A673 (cell line): ENCODE data around the gene CCL15. TPM values are rescaled to one million over a fixed set of nuclear protein-coding genes. Genes with fewer than 3 reads are reported as not detected.

Experiments used
- BruUV-seq: library from RNA; stranded (reverse); fragments of 400-500 nt; replicated peaks from 2 replicates; lab custom pipeline; 2021; lab: Mats Ljungman, UMichigan
- CTCF ChIA-PET: fragments of 300-600 bp; sonication (Branson Sonifier 250); formaldehyde crosslinking; loops from one replicate; lab custom pipeline; 2022; ENCODE audit warnings: antibody characterized with exemption; lab: Charles Lee
- POLR2A ChIA-PET: fragments of 300-600 bp; sonication (Branson Sonifier 250); formaldehyde crosslinking; loops from one replicate; lab custom pipeline; 2022; ENCODE audit warnings: antibody characterized with exemption; ENCODE audit not compliant: low non-redundant PET; lab: Charles Lee
- DNase-seq: peaks from one replicate; pipeline ENCODE4 v3.0.0-alpha.2; 2015; ENCODE audit warnings: low spot score
- H3K27ac ChIP-seq: fragments of 200-600 bp; sonication (generic); 2 replicates; pipeline ENCODE4 v1.5.1; 2016; ENCODE audit warnings: mixed run types, low read depth, mild to moderate bottlenecking, mixed read lengths, antibody characterized with exemption, low read length; ENCODE audit not compliant: poor library complexity, severe bottlenecking
- H3K27me3 ChIP-seq: fragments of 200-600 bp; sonication (generic); replicated peaks from 2 replicates; pipeline ENCODE4 v1.6.1; 2017; ENCODE audit warnings: mixed run types, low read depth, mild to moderate bottlenecking, mixed read lengths, antibody characterized with exemption, low read length; ENCODE audit not compliant: insufficient read depth, poor library complexity
- H3K36me3 ChIP-seq: fragments of 200-600 bp; sonication (generic); 2 replicates; pipeline ENCODE4 v1.6.1; 2016; ENCODE audit warnings: mixed run types, mild to moderate bottlenecking, mixed read lengths, antibody characterized with exemption, low read length; ENCODE audit not compliant: insufficient read depth, poor library complexity, severe bottlenecking
- H3K4me1 ChIP-seq: fragments of 200-600 bp; sonication (generic); 2 replicates; pipeline ENCODE4 v1.6.1; 2017; ENCODE audit warnings: mixed run types, mild to moderate bottlenecking, mixed read lengths, antibody characterized with exemption, low read length; ENCODE audit not compliant: insufficient read depth, poor library complexity, severe bottlenecking
- H3K4me3 ChIP-seq: fragments of 200-600 bp; sonication (generic); 2 replicates; pipeline ENCODE4 v1.5.1; 2016; ENCODE audit warnings: low read depth, mixed run types, mild to moderate bottlenecking, mixed read lengths, low read length; ENCODE audit not compliant: poor library complexity, severe bottlenecking
- H3K9me3 ChIP-seq: fragments of 200-600 bp; sonication (generic); 2 replicates; pipeline ENCODE4 v1.6.1; 2016; ENCODE audit warnings: mixed run types, low read depth, mild to moderate bottlenecking, mixed read lengths, antibody characterized with exemption, low read length; ENCODE audit not compliant: poor library complexity, severe bottlenecking
- EZH2 ChIP-seq: fragments of 200-600 bp; sonication (generic); IDR thresholded peaks from 2 replicates; pipeline ENCODE4 v1.6.1; 2017; ENCODE audit warnings: borderline replicate concordance, low read depth, mild to moderate bottlenecking, mixed read lengths, antibody characterized with exemption, low read length; ENCODE audit not compliant: poor library complexity, severe bottlenecking
- intact Hi-C: fragments of 100-400 bp; cut with micrococcal nuclease; formaldehyde crosslinking; loops from one replicate; pipeline ENCODE4 v1.10.0; 2022; ENCODE audit not compliant: unreplicated experiment
- total RNA-seq: library from RNA; stranded (reverse); gene quantifications from 2 replicates; pipeline ENCODE4 v1.2.3, GENCODE V29; 2021
- TF ChIP-seq, protein P1 (sequence below): fragments of 300-800, 200-600 bp; sonication (generic); conservative IDR thresholded peaks from 2 replicates; pipeline ENCODE4 v1.5.1; 2017; ENCODE audit warnings: low read depth, mild to moderate bottlenecking, antibody characterized with exemption, low read length, moderate library complexity, mixed read lengths

The CCL15 gene
- total RNA-seq, 1 experiment from 2014 or later, result not detected

- no peak for DNase-seq
- BruUV-seq, result no TSS peak
- ChIA-PET CTCF (no interaction called here), POLR2A (no interaction called here)
- Histone ChIP-seq H3K36me3 (no peaks in the 10 kb centered on the region), H3K27ac (no peak overlapping the region), H3K4me1 (no peaks in the 10 kb centered on the region), H3K4me3 (no peak overlapping the region), H3K9me3 (no peaks in the 10 kb centered on the region), H3K27me3 (no peaks in the 10 kb centered on the region)
- no peak for TF ChIP-seq EZH2
- TF ChIP-seq, protein P1, sequence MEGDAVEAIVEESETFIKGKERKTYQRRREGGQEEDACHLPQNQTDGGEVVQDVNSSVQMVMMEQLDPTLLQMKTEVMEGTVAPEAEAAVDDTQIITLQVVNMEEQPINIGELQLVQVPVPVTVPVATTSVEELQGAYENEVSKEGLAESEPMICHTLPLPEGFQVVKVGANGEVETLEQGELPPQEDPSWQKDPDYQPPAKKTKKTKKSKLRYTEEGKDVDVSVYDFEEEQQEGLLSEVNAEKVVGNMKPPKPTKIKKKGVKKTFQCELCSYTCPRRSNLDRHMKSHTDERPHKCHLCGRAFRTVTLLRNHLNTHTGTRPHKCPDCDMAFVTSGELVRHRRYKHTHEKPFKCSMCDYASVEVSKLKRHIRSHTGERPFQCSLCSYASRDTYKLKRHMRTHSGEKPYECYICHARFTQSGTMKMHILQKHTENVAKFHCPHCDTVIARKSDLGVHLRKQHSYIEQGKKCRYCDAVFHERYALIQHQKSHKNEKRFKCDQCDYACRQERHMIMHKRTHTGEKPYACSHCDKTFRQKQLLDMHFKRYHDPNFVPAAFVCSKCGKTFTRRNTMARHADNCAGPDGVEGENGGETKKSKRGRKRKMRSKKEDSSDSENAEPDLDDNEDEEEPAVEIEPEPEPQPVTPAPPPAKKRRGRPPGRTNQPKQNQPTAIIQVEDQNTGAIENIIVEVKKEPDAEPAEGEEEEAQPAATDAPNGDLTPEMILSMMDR, result no peak
- intact Hi-C loops, result no loop called here
These were observed 18.8 kb downstream of the CCL15 start for GRCh38 chr17:35982409-35983191.

- POLR2A ChIA-PET, result no interaction called here
- no peak overlapping the region for H3K4me3 ChIP-seq
- H3K9me3 ChIP-seq, result no peaks in the 10 kb centered on the region
- CTCF ChIA-PET, result no interaction called here
- DNase-seq, result no peak
- H3K36me3 ChIP-seq, result no peaks in the 10 kb centered on the region
- H3K27me3 ChIP-seq, result no peaks in the 10 kb centered on the region
- intact Hi-C loops, result no loop called here
- BruUV-seq, result no TSS peak
- no peaks in the 10 kb centered on the region for H3K4me1 ChIP-seq
- TF ChIP-seq, protein P1, result no peak
- TF ChIP-seq EZH2, result no peak
- no peak overlapping the region for H3K27ac ChIP-seq
These were observed 19.4 kb downstream of the CCL15 start for GRCh38 chr17:35981908-35982330.

DNA sequence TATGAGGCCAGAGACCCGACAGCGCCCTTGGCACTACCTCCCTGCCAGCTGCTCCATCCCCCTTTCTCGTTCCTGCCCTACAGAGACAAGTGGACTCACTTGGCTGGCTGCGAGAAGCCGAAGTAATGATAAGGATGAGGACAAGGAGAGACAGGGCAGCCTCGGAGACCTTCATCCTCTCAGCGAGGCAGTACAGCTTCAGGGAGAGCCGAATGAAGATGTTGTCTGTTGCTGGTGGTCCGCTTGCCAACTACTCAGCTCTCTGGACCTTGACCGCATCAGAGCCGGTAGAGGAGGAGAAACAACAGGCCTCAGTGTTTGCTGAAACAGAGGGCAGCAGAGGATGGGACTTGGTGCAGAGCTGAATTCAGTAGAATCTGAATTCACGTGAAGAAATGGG, 20.1 kb downstream of the CCL15 start, which contains the start of gene CCL16:
Gene CCL16 (minus strand): TSS at position 252 of the 400 bp plus-strand sequence. CDS start 77 bp downstream, at position 175.
- Histone ChIP-seq H3K36me3 (no peaks in the 10 kb centered on the region), H3K27me3 (no peaks in the 10 kb centered on the region), H3K4me1 (no peaks in the 10 kb centered on the region), H3K27ac (no peak within 1 kb of the TSS), H3K4me3 (no peak within 1 kb of the TSS), H3K9me3 (no peaks in the 10 kb centered on the region)
- no peak for DNase-seq
- ChIA-PET POLR2A (no interaction called here), CTCF (no interaction called here)
- no TSS peak for BruUV-seq
- intact Hi-C loops, result no loop called here
- no peak for TF ChIP-seq EZH2
- TF ChIP-seq, protein P1, result no peak
